Rectal smooth muscle tissue (tissue), 1 donor: ENCODE data around the gene KLHL6.
"Not testable (repeated sequence)": the region's sequence is repeated elsewhere in the genome, so short reads cannot be mapped to it uniquely, and the experiment has no call there.

Experiments used
- H3K27ac ChIP-seq: one replicate; pipeline ENCODE4 v1.7.0; 2013; ENCODE audit warnings: low read depth, low read length, inconsistent platforms
- H3K27me3 ChIP-seq: one replicate; pipeline ENCODE4 v1.7.0; 2013; ENCODE audit warnings: low read length; ENCODE audit not compliant: control insufficient read depth, insufficient read depth
- H3K36me3 ChIP-seq: one replicate; pipeline ENCODE4 v1.7.0; 2013; ENCODE audit warnings: low read length; ENCODE audit not compliant: control insufficient read depth, insufficient read depth
- H3K4me1 ChIP-seq: one replicate; pipeline ENCODE4 v1.7.0; 2013; ENCODE audit warnings: low read length; ENCODE audit not compliant: control insufficient read depth, insufficient read depth
- H3K4me3 ChIP-seq: one replicate; pipeline ENCODE4 v1.7.0; 2013; ENCODE audit warnings: low read length
- H3K9ac ChIP-seq: one replicate; pipeline ENCODE4 v1.7.0; 2013; ENCODE audit warnings: low read length

KLHL6 gene

DNA sequence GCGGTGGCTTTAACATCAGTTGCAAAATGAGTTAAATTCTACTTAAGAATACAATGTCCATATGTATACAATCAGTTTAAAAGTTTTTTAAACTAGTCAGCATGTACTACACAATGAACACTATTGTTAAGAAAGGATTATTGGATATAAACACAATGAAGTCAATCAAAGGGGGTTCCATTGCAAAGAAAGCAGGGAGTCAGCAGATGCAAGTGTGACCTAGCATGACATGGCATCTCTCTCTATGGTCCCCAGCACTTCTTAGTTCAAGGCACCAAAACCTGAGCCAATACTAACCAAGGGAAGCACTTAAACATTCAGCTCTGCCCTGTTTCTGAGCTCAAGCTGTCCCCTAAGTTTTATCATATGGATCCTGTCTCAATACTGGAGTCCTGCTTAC is 17.0 kb downstream of the KLHL6 start:
- no peak overlapping the region for H3K4me3 ChIP-seq
- no peaks in the 10 kb centered on the region for H3K4me1 ChIP-seq
- H3K9ac ChIP-seq: no peak overlapping the region
- no peaks in the 10 kb centered on the region for H3K27me3 ChIP-seq
- no peak overlapping the region for H3K27ac ChIP-seq
- no peaks in the 10 kb centered on the region for H3K36me3 ChIP-seq

DNA sequence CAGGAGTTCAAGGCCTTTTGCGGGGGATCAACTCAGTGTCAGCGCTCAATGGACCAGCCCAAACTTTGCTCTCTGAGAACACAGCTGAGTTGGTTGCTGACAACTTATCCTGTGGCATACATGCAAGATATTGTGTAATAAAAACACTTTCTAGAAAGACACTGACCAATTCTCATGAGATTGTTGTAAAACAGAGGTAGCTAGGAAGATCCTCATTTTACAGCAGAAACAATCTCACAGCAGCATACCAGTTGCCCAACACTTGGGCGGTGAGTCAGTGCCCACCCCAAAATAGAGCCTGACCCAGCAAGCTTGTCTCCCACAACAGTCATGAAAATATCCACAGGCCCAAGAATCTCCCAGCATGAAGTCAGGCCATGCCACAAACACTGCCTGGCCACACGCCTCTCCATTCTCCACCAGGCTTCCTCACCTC is 18.2 kb downstream of the KLHL6 start:
- H3K4me1 ChIP-seq: no peaks in the 10 kb centered on the region

DNA sequence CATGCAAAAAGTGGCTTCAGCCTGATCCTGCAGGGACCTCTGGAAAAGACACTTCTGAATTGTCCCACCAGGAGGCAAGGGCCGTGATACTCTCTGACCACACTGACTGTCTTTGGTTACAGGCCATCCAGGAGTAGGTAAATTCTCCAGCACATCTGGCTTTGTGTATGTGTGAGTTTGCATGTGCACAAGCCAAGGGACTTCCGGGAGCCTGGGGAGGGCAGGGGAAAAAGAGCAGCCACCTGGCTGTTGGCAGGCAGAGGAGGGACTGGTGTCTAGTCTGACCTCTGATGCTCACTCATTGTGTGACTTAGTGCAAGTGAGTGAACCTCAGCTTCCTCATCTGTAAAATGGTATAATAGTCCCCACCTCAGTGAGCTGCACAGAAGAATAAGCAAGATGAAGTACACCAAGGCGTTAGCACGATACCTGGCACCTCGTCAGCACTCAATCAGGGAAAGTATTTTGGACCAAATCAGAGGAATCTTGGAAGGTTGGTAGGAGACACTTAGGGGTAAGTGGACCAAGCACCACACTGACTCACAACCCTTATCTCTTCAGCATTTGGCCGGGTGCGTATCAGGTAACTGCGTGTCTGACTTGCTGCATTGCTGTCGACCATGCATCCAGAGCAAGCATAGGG is 19.1 kb downstream of the KLHL6 start:
- Histone ChIP-seq H3K4me1 (no peaks in the 10 kb centered on the region), H3K27ac (no peak overlapping the region), H3K27me3 (no peaks in the 10 kb centered on the region), H3K9ac (no peak overlapping the region), H3K36me3 (no peaks in the 10 kb centered on the region), H3K4me3 (no peak overlapping the region)

More for the DNA sequence above, 18.2 kb downstream of the KLHL6 start:
- H3K27ac ChIP-seq: no peak overlapping the region
- no peak overlapping the region for H3K4me3 ChIP-seq
- no peaks in the 10 kb centered on the region for H3K27me3 ChIP-seq
- H3K9ac ChIP-seq: no peak overlapping the region
- H3K36me3 ChIP-seq: no peaks in the 10 kb centered on the region

DNA sequence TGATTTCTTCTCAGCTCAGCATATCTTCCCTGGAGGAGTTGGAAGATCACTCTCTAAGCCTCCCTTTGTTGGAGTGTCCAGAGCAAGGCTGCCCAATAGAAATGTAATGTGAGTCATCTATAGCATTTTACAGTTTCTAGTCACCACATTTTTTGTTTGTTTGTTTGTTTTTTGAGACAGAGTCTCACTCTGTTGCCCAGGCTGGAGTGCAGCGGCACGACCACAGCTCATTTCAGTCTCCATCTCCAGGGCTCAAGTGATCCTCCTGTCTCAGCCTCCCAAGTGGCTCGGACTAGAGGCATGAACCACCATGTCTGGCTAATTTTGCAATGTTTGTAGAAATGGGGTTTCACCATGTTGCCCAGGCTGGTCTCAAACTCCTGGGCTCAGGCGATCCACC is 21.3 kb downstream of the KLHL6 start:
- H3K4me3 ChIP-seq: no peak overlapping the region
- no peaks in the 10 kb centered on the region for H3K4me1 ChIP-seq
- H3K36me3 ChIP-seq: no peaks in the 10 kb centered on the region
- H3K27me3 ChIP-seq: no peaks in the 10 kb centered on the region
- no peak overlapping the region for H3K27ac ChIP-seq
- no peak overlapping the region for H3K9ac ChIP-seq

DNA sequence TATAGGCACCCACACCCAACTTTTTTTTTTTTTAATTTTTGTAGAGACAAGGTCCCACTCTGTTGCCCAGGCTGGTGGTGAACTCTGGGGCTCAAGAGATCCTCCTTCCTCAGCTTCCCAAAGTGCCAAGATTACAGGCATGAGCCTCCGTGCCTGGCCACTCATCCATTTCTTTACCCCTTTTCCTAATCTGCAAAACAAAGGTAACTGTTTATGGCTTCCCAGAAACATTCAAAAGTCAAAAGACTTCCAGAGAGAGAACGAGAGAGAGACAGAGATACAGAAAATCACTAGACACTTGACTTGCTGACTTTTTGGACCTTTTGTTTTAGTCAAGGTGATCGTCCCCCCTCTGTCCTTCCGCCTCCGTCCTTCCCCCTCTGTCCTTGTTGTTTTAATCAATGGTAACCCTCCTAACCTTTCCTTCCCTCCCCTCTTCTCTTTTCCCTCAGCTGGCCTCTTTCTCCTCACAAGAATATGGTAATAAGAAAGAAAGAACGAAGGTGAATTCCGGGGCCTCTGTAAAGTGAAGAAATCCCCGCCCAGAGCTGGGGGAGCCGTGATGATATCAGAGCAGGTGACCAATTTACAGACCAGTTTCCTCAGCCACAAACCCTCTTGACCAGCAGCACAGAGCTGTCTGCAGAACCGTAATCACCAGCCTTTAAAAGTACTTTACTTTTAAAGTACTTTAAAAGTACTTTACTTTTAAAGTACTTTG is 21.9 kb downstream of the KLHL6 start:
- Histone ChIP-seq H3K36me3 (no peaks in the 10 kb centered on the region), H3K27me3 (no peaks in the 10 kb centered on the region), H3K4me1 (no peaks in the 10 kb centered on the region), H3K9ac (no peak overlapping the region), H3K4me3 (no peak overlapping the region), H3K27ac (no peak overlapping the region)

DNA sequence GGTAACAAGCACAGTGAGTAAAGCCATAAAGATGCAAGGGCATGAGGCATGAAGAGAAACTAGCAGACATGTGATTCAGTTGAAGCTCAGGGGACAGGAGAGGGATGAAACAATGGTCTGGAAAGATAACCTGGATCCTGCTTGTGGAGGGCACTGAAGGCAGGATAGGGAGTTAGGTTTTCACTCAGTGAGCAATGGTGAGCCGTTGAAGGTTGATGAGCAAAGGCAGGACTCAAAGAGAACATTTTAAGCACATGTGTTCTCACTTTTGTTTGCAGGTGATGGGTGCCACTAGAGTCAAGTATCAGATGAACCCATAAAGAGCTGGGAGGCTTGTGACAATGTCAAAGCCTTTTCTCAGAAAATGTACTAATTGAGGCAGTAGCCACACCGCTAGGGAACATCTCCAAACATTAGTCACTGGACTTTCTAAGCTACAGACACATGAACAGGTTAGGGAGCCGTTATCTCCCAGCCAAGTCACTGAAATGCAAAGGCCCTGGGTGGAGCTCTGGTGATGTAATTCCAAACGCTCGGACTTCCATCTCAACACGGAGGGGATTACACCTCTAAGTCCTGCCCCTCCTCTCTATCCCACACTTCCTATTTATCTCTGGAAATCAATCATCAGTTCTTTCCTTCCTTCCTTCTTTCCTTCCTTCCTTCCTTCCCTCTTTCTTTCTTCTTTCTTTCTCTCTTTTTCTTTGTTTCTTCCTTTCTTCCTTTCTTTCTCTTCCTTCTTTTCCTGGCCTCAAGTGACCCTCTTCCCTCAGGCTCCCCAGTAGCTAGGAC is 22.7 kb downstream of the KLHL6 start:
- Histone ChIP-seq H3K4me3 (no peak overlapping the region), H3K9ac (no peak overlapping the region), H3K27ac (no peak overlapping the region), H3K36me3 (no peaks in the 10 kb centered on the region), H3K4me1 (no peaks in the 10 kb centered on the region), H3K27me3 (no peaks in the 10 kb centered on the region)

DNA sequence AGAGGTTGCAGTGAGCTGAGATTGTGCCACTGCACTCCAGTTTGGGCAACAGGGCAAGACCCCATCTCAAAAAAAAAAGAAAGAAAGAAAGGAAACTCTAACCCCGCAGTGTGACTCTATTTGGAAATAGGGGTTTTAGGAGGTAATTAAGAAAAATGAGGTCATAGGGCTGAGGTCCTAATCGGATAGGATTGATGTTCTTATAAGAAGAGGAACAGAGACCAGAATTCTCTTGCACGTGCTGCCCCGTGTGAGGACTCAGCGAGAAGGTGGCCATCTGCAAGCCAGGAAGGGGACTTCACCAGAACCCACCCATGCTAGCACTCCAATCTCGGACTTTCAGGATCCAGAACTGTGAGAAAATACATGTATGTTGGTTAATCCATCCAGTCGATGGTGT is 25.8 kb downstream of the KLHL6 start:
- no peak overlapping the region for H3K27ac ChIP-seq
- no peaks in the 10 kb centered on the region for H3K36me3 ChIP-seq
- H3K9ac ChIP-seq: no peak overlapping the region
- H3K4me3 ChIP-seq: no peak overlapping the region
- no peaks in the 10 kb centered on the region for H3K27me3 ChIP-seq
- no peaks in the 10 kb centered on the region for H3K4me1 ChIP-seq

DNA sequence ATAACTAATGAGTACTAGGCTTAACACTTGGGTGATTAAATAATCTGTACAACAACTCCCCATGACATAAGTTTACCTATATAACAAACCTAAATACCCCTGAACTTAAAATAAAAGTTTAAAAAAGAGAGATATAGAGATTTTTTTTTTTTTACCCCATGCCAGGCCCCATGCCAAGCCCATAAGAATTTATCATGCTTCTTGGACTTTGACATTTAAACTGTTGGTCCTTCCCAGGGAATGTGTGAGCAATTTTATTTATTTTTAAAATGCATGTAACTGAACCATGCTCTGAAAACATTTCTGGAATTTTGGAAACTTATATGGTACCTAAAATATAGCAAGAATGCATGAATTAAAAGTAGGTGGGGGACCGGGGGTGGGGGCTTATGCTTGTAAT is 26.3 kb downstream of the KLHL6 start:
- no peaks in the 10 kb centered on the region for H3K4me1 ChIP-seq
- H3K27ac ChIP-seq: no peak overlapping the region
- H3K27me3 ChIP-seq: no peaks in the 10 kb centered on the region
- H3K9ac ChIP-seq: no peak overlapping the region
- H3K4me3 ChIP-seq: no peak overlapping the region
- H3K36me3 ChIP-seq: no peaks in the 10 kb centered on the region

DNA sequence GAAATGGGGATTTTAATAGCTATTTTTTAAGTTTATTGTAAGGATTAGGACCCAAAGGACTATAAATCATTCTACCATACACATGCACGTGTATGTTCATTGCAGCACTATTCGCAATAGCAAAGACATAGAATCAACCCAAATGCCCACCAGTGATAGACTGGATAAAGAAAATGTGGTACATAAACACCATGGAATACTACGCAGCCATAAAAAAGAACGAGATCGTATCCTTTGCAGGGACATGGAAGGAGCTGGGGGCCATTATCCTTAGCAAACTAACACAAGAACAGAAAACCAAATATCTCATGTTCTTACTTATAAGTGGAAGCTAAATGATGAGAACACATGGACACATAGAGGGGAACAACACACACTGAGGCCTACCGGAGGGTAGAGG is 26.7 kb downstream of the KLHL6 start:
- not testable (repeated sequence) for H3K4me3 ChIP-seq, H3K36me3 ChIP-seq, H3K27ac ChIP-seq, H3K4me1 ChIP-seq, H3K27me3 ChIP-seq, H3K9ac ChIP-seq

DNA sequence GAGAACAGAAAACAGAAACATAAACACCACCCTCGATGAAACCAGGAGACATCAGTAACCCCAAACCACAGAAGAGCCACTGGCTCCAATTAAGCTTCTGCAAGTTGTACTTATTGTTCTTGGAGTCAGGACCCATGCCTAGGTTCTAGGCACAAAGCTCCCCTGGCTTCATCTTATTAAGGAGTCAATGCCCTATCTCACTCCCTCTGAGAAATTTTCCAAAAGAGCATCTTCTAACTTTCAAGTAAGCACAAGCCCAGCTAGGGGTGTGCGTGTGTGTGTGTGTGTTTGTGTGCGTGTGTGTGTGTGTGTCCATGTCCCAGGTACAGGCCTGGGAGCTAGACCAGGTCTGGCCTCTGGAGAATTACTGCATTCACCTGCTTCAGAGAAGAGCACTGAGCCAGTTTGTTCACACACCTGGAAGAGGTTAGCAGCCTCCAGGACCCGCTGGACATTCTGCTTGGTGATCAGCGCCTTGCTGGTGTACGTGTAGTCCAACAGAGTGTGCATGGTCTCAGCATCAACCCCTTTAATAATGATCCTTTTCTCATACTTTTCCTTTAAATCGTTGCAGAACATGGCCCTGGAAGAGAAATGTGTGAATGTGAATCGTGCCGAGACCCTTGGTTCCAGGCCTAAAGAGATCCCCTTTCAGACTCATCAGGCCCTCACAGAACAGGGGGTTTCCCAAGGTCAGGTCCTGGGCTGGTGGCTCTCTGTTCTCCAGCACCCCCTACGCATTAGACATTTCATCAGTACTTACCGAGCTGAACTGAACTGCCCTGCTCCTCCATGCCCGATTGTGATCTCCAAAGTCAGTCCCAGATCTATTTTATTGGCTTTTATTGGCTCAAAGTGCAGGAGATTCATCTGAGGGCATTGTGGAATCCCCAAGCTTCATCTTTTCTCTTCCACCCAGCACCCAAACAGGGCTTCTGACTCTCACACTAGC is 27.8 kb downstream of the KLHL6 start:
- H3K4me1 ChIP-seq: no peaks in the 10 kb centered on the region
- H3K4me3 ChIP-seq: no peak overlapping the region
- H3K9ac ChIP-seq: no peak overlapping the region
- H3K27ac ChIP-seq: no peak overlapping the region
- H3K27me3 ChIP-seq: no peaks in the 10 kb centered on the region
- no peaks in the 10 kb centered on the region for H3K36me3 ChIP-seq

DNA sequence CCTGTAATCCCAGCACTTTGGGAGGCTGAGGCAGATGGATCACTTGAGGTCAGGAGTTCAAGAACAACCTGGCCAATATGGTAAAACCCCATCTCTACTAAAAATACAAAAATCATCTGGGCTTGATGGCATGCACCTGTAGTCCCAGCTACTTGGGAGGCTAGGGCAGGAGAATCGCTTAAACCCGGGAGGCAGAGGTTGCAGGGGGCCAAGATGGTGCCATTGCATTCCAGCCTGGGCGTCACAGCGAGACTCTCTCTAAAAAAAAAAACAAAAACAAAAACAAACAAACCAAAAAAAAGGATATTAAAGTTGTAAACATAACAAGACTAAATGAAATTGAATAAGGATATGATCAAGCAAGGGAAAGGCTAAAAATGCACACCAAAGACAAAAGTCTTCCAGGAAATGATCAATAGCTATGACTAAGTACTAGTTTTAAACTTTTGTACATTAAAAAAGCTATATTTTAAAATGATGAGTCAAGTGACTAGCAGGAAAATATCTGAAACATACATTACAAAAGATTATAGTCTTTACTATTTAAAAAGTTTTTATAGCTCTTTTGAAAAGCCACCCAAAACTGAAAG is 28.6 kb downstream of the KLHL6 start:
- Histone ChIP-seq H3K9ac (no peak overlapping the region), H3K36me3 (no peaks in the 10 kb centered on the region), H3K4me3 (no peak overlapping the region), H3K27me3 (no peaks in the 10 kb centered on the region), H3K4me1 (no peaks in the 10 kb centered on the region), H3K27ac (no peak overlapping the region)
